ENCODE results near the gene PHIP. TPM values are rescaled to one million over a fixed set of nuclear protein-coding genes. Genes with fewer than 3 reads are reported as not detected.

PHIP gene
- total and polyA plus RNA-seq, 2 of the 8 experiments (the other 6 are each of a cell fraction or from before 2014, with no cell fraction given) = 7.3 to 56.2 TPM

- no peaks in the 10 kb centered on the region for H3K9me3 ChIP-seq (ENCODE audit: insufficient read depth in 2 of 2, low read depth in 1 of 2, low read length in 1 of 2)
- TF ChIP-seq FOSL1 (IDR thresholded peaks at IDR 0.05; ENCODE audit: insufficient read depth, low read depth, low read length) (no peak), CEBPB (IDR thresholded peaks at IDR 0.05; ENCODE audit: low read depth, low read length) (no peak), SRF (IDR thresholded peaks at IDR 0.05; ENCODE audit: low read depth, low read length) (no peak), CTCF (IDR thresholded peaks at IDR 0.05; ENCODE audit: control extremely low read depth in 1 of 3, insufficient read depth in 1 of 3, low read depth in 1 of 3, low read length in 3 of 3) (no peak), CBX5 (IDR thresholded peaks at IDR 0.05; ENCODE audit: low read depth, low read length) (no peak), KDM1A (IDR thresholded peaks at IDR 0.05; ENCODE audit: borderline replicate concordance, low read length) (no peak), NANOG (IDR thresholded peaks at IDR 0.05; ENCODE audit: insufficient read depth, low read depth, low read length, poor library complexity, severe bottlenecking) (no peak), SP1 (IDR thresholded peaks at IDR 0.05; ENCODE audit: low read depth, low read length) (no peak), RAD21 (IDR thresholded peaks at IDR 0.05 in 1 of 2, conservative IDR thresholded peaks at IDR 0.05 in 1 of 2; ENCODE audit: low read depth in 2 of 2, low read length in 2 of 2) (no peak), TCF12 (IDR thresholded peaks at IDR 0.05; ENCODE audit: low read depth, low read length) (no peak), YY1 (IDR thresholded peaks at IDR 0.05; ENCODE audit: low read depth, low read length) (no peak), NRF1 (IDR thresholded peaks at IDR 0.05; ENCODE audit: low read depth, low read length) (no peak), CTBP2 (IDR thresholded peaks at IDR 0.05; ENCODE audit: borderline replicate concordance, insufficient read depth, insufficient read length, low read length) (no peak)
Observed at GRCh38 chr6:78999737-79000136, 78.3 kb downstream of the PHIP start.

More at GRCh38 chr6:78999737-79000136, 78.3 kb downstream of the PHIP start:
- Histone ChIP-seq H2BK120ac (replicated peaks; ENCODE audit: low read depth, low read length) (no peak overlapping the region), H4K8ac (ENCODE audit: extremely low read depth, insufficient read depth, low read length) (no peak overlapping the region), H3K23ac (ENCODE audit: insufficient read length) (no peak overlapping the region), H3K18ac (ENCODE audit: extremely low read depth, low read length) (no peak overlapping the region), H3K79me1 (ENCODE audit: low read depth, low read length) (no peaks in the 10 kb centered on the region), H3K27ac (ENCODE audit: low read depth, low read length) (no peak overlapping the region), H2BK5ac (ENCODE audit: low read depth, low read length) (no peak overlapping the region), H3K23me2 (ENCODE audit: low read depth, low read length) (no peaks in the 10 kb centered on the region), H3K4me1 (replicated peaks in 1 of 4; ENCODE audit: control insufficient read depth in 3 of 4, insufficient read depth in 4 of 4, low read length in 3 of 4) (no peaks in the 10 kb centered on the region), H4K5ac (ENCODE audit: insufficient read length, low read depth, low read length) (no peak overlapping the region), H3K4me2 (ENCODE audit: insufficient read depth in 1 of 2, low read depth in 2 of 2, low read length in 2 of 2) (no peak overlapping the region), H3K4ac (replicated peaks; ENCODE audit: insufficient read length, low read depth, low read length) (no peak overlapping the region), H3K56ac (replicated peaks; ENCODE audit: insufficient read length, low read depth, low read length) (no peak overlapping the region), H3K27me3 (replicated peaks in 1 of 4; ENCODE audit: control insufficient read depth in 3 of 4, extremely low read depth in 1 of 4, insufficient read depth in 3 of 4, low read length in 3 of 4) (peaks cover 0 to 1% (median 0%) of the 10 kb centered on the region in 4 experiments; a peak in 1 of 7 replicates), H2AK5ac (ENCODE audit: low read depth, low read length) (no peak overlapping the region), H3K79me2 (ENCODE audit: control insufficient read depth in 1 of 2, insufficient read depth in 2 of 2, low read length in 2 of 2) (no peaks in the 10 kb centered on the region), H4K91ac (replicated peaks; ENCODE audit: insufficient read length, low read length) (no peak overlapping the region), H3K9ac (replicated peaks in 1 of 4; ENCODE audit: extremely low read depth in 1 of 4, low read depth in 3 of 4, low read length in 3 of 4) (no peak overlapping the region), H4K20me1 (replicated peaks in 1 of 2; ENCODE audit: control insufficient read depth in 1 of 2, insufficient read depth in 2 of 2, low read length in 2 of 2) (peaks cover 0 to 3% of the 10 kb centered on the region in 2 experiments), H2BK20ac (ENCODE audit: low read length) (no peak overlapping the region), H3K14ac (ENCODE audit: insufficient read length) (no peak overlapping the region), H2AFZ (ENCODE audit: low read length) (no peak overlapping the region), H2BK15ac (ENCODE audit: low read length) (no peak overlapping the region), H3K4me3 (ENCODE audit: extremely low read depth in 1 of 4, insufficient read depth in 2 of 4, low read depth in 3 of 4, low read length in 4 of 4) (no peak overlapping the region), H2BK12ac (ENCODE audit: low read depth, low read length) (no peak overlapping the region), H3K36me3 (ENCODE audit: control insufficient read depth in 2 of 4, insufficient read depth in 4 of 4, low read length in 3 of 4) (peaks cover 12 to 94% (median 60%) of the 10 kb centered on the region in 4 experiments)
- ChIA-PET CTCF (ENCODE audit: partially characterized antibody) (interaction anchor here (1.3 kb wide), 1 partner anchor 49 kb away, joined by 3 read pairs; no protein-coding TSS in a partner anchor), POLR2A (ENCODE audit: partially characterized antibody) (no interaction called here)
- FAIRE-seq (no peak), DNase-seq (ENCODE audit: low read depth in 1 of 2, low spot score in 2 of 2) (no peak)

Data from H1 (cell line).